Measurements from ENCODE around the gene SSU72.

DNA sequence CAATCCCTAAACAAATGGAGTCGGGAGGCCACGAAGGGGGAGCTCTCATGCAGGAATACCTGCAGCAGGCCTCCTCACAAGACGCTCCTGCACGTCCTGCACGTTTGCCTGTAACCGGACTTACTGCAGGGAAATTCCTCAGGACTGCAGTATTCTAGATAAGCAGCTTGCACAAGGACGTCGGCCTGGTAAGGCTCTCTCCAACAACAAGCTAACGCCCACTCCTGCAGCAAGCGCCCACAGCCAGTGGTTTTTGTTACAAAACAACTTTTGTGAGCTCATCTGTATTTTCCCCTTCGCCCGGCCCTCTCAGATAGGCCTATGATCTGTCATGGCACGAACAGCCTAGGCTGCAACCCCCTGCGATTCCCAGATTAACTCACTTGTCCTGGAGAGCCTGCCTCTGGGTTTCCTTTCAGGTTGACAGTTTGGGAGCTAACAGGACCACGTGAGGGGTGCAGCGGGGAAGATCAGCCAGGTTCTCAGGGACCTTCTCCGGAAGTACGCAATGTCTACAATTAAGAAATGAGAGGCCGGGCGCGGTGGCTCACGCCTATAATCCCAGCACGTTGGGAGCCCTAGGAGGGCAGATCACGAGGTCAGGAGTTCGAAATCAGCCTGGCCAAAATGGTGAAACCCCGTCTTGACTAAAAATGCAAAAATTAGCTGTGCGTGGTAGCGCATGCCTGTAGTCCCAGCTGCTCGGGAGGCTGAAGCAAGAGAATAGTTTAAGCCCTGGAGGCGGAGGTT, 39.7 kb upstream of the SSU72 start:
- TF ChIP-seq CTCF (conservative IDR thresholded peaks at IDR 0.05) (no peak), EZH2 (IDR thresholded peaks at IDR 0.05; ENCODE audit: low read depth) (no peak)
